ENCODE data around the gene LAMTOR5.
"Not testable (repeated sequence)": the region's sequence is repeated elsewhere in the genome, so short reads cannot be mapped to it uniquely, and the experiment has no call there.

The LAMTOR5 gene

GRCh38 chr1:110407260-110408210, at the start of gene LAMTOR5:
Gene LAMTOR5, minus strand, starts transcription at chr1:110407694. Its CDS starts 74 bp downstream, at chr1:110407620.
- peak; percentile 96 for DNase-seq

- no peak for DNase-seq
These were observed 49.7 kb upstream of the LAMTOR5 start for GRCh38 chr1:110457206-110457605.

GRCh38 chr1:110455151-110455550, 47.7 kb upstream of the LAMTOR5 start:
- DNase-seq, result no peak

- no peak for DNase-seq
These were observed 46.8 kb upstream of the LAMTOR5 start for GRCh38 chr1:110454328-110454727.

GRCh38 chr1:110453829-110454228, 46.3 kb upstream of the LAMTOR5 start:
- DNase-seq, result no peak

- DNase-seq, result no peak
These were observed 44.8 kb upstream of the LAMTOR5 start for GRCh38 chr1:110452330-110452729.

- DNase-seq, result no peak
These were observed 43.4 kb upstream of the LAMTOR5 start, which contains the start of gene PROK1 for GRCh38 chr1:110450929-110451328. Gene PROK1, plus strand, starts transcription at chr1:110451149. Its CDS starts 68 bp downstream, at chr1:110451217.

GRCh38 chr1:110449661-110450651, 42.5 kb upstream of the LAMTOR5 start:
- DNase-seq, result no peak

- no peak for DNase-seq
These were observed 37.1 kb upstream of the LAMTOR5 start for GRCh38 chr1:110444561-110444960.

GRCh38 chr1:110443451-110443850, 36.0 kb upstream of the LAMTOR5 start:
- DNase-seq, result no peak

- DNase-seq, result peak; percentile 41
These were observed 34.4 kb upstream of the LAMTOR5 start for GRCh38 chr1:110441888-110442287.

GRCh38 chr1:110440877-110441276, 33.4 kb upstream of the LAMTOR5 start:
- DNase-seq, result no peak

- not testable (repeated sequence) for DNase-seq
These were observed 32.4 kb upstream of the LAMTOR5 start for GRCh38 chr1:110439873-110440272.

- DNase-seq, result peak; percentile 47
These were observed 31.4 kb upstream of the LAMTOR5 start for GRCh38 chr1:110438893-110439292.

- DNase-seq, result not testable (repeated sequence)
These were observed 30.3 kb upstream of the LAMTOR5 start for GRCh38 chr1:110437645-110438299.

GRCh38 chr1:110436635-110437034, 29.1 kb upstream of the LAMTOR5 start:
- DNase-seq, result no peak

- DNase-seq, result peak; percentile 83
These were observed 27.5 kb upstream of the LAMTOR5 start for GRCh38 chr1:110434946-110435345.

- DNase-seq, result peak; percentile 68
These were observed 26.3 kb upstream of the LAMTOR5 start for GRCh38 chr1:110433803-110434202.

GRCh38 chr1:110433213-110433612, 25.7 kb upstream of the LAMTOR5 start:
- DNase-seq, result no peak

- no peak for DNase-seq
These were observed 23.4 kb upstream of the LAMTOR5 start for GRCh38 chr1:110430901-110431300.

GRCh38 chr1:110430366-110430765, 22.9 kb upstream of the LAMTOR5 start:
- no peak for DNase-seq

- DNase-seq, result no peak
These were observed 21.5 kb upstream of the LAMTOR5 start for GRCh38 chr1:110428946-110429345.

- peak; percentile 72 for DNase-seq
These were observed 19.4 kb upstream of the LAMTOR5 start for GRCh38 chr1:110426854-110427253.

Data from hematopoietic multipotent progenitor cell treated with erythropoietin and hydrocortisone succinate and interleukin-3 and kit ligand, for 6 days (in vitro differentiated cells).